Epithelial cell of prostate (primary cell): ENCODE measurements around the gene LMO4.

ENCODE experiments used
- DNase-seq: peaks from one replicate; pipeline ENCODE4 v3.0.0-alpha.2; 2011; ENCODE audit warnings: low read depth, low spot score
- H3K27ac ChIP-seq: fragments of 450-650 bp; 2 replicates; pipeline ENCODE4 v1.5.1; 2017; ENCODE audit warnings: mild to moderate bottlenecking

The LMO4 gene

DNA sequence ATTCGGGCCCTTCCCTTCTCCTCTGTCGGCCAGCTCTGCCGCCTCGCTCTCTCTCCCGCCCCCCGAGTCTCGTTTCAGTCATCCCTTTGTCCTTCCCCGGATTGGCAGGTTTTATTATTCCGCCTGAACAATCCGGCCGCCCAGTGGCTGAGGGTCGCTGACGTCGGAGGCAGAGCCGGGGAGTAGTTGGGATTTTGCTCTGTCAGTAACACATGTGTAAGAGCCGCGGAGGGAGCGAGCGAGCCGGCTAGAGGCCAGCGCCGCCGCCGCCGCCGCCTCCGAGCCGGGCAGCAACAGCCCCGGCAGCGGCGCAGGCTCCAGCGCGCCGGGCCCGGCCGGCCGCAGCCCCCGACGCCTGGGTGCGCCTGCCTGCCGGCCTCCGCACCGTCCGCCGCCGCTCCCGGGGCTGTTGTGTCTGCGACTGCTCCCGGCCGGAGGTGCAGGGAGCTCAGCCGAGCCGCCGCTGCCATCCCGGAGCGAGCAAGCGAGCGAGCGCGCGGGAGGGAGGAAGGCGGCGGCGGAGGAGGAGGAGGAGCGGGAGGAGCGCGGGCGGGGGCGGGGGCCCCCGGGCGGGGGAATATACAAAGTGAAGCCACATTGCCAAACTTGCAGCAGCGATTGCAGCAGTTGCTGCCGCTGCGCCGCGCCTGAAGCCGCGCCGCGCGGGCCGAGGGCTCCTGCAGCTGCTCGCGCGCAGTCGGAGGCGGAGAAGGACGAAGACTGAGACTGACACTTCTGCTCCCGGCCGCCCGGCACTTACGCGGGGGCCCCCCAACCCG lies at the start of gene LMO4:
TSS of gene LMO4 (plus strand) at position 609 of the 779 bp plus-strand sequence. CDS start 3,136 bp downstream, outside the sequence.
- peak within 1 kb of the TSS; percentile 95 for H3K27ac ChIP-seq
- DNase-seq = peak; percentile 93

GRCh38 chr1:87279536-87279875 lies 49.2 kb upstream of the LMO4 start:
- DNase-seq = no peak
- H3K27ac ChIP-seq = no peak overlapping the region

DNA sequence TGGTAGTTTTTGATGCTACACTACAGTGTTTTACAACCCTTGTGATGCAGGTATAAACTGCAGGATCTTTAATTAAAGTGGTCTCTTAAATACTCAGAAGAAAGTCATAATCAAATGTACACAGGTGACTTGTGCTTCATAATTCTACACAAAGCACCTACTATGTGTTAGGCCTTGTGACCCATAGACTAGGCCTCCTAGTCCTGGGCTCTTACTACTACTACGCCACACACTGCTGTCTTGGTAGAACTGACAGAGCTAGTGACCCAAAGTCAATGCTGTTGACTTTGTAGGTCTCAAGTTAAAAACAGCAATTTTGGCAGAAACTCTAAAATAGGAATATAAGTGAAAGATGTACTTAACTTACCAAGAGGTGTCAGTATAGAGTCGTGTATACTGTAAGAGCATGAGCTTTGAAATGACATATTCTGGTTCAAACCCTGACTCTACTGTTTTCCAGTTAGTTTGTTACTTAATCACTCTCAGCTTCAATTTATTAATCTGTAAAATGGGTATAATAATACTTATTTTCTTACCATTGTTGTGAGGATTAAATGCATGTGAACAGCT lies 48.6 kb upstream of the LMO4 start:
- no peak for DNase-seq
- H3K27ac ChIP-seq = no peak overlapping the region

GRCh38 chr1:87284456-87285240 lies 44.0 kb upstream of the LMO4 start:
- no peak for DNase-seq

GRCh38 chr1:87291107-87291506 lies 37.6 kb upstream of the LMO4 start:
- DNase-seq = no peak
- no peak overlapping the region for H3K27ac ChIP-seq

More at GRCh38 chr1:87284456-87285240, 44.0 kb upstream of the LMO4 start:
- H3K27ac ChIP-seq = no peak overlapping the region

DNA sequence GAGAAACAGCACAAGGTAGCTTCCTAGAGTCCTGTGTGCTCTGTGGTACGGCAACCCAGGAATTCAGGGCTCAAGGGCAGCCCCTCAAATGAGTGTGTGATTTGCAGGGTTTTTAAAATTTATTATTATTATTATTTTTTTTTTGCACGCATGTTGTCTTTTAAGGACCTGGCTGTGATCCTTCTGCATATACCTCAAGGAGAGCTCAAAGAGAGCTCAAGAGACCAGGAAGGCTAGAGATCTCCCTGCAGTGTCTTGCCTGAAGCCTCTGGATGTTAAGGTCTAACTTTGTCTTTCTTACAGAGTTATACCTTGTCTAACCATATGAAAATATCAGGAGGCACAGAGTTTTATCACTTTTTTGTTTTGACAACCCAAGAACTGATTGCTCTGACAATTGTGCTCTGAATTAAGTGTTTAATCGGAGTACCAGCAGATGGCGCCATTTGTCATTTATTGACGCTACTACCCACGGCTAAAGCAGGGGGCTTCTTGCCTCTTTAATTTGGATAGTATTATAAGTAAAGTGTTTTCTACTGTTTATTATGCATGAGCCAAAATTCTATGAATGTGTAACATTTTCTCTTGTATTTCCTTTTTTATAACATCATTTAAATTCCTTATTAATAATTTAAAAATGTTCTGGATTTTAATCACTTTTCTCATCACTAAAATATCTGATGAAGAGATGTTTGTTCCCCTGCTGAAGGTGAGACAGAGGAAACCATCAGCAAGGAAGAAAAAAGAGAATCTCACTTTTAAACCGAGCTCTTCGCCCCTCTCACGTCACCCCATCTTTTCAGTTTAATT lies 35.8 kb upstream of the LMO4 start:
- no peak overlapping the region for H3K27ac ChIP-seq
- no peak for DNase-seq

- no peak for DNase-seq
- no peak overlapping the region for H3K27ac ChIP-seq
Measured at GRCh38 chr1:87294633-87295032, 34.0 kb upstream of the LMO4 start.

GRCh38 chr1:87295445-87296110 lies 33.1 kb upstream of the LMO4 start:
- H3K27ac ChIP-seq = no peak overlapping the region
- DNase-seq = no peak

GRCh38 chr1:87296206-87296605 lies 32.5 kb upstream of the LMO4 start:
- DNase-seq = no peak

DNA sequence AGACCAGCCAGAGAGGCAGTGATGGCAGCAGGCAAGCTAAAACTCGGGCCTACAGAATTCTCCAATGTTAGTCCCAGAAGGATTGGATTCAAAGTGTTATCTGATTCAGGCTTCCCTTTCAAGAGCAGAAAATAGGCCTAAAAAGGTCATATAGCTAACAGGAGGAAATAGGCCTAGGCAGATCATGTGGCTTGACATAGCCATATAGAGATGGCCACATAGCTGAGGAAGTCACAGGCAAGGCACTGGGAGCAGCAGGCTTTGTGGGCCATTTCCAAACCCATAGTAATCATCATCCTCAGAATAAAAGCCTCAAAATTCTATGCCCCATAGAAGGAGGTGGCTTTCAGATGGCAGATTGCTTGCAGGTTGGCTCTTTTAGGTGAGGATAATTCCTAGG lies 29.0 kb upstream of the LMO4 start:
- no peak for DNase-seq

More at GRCh38 chr1:87296206-87296605, 32.5 kb upstream of the LMO4 start:
- H3K27ac ChIP-seq = no peak overlapping the region

DNA sequence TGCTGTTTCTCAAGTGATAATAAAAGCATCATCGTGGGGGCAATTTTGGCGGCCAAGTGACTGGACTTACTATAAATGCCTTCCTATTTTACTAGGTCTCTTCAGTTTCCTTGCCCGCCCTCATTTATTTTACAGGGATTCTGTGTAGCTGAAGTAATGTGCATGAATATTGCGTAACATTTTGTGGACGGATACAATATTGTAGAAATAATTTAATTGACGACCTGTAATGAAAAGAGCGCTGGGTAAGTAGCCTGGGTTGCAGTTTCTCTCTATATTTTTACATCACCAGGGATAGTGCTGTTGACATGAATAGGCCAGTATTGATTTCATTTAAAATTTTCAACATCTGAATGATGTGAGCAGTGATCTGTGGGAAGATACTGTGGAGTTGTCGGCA lies 28.1 kb upstream of the LMO4 start:
- H3K27ac ChIP-seq = no peak overlapping the region
- no peak for DNase-seq

More for the DNA sequence above, 29.0 kb upstream of the LMO4 start:
- H3K27ac ChIP-seq = no peak overlapping the region

DNA sequence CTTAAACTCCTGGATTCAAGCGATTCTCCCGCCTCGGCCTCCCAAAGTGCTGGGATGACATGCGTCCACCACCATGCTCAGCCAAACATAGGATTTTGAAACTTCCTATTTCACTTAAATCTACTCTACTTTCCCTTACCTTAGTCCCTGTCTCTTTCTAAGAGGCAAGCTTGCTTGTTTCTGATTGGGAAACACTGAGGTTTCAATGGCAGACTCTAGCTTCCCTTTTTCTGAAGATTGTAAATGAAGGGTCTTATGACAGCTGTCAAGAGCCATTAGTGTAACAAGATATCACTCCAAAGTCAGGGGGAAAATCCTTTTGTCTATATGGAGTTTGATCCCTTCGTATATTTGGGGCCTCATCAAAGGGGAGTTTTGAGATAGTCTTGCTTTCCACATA lies 23.5 kb upstream of the LMO4 start:
- DNase-seq = no peak
- H3K27ac ChIP-seq = no peak overlapping the region

DNA sequence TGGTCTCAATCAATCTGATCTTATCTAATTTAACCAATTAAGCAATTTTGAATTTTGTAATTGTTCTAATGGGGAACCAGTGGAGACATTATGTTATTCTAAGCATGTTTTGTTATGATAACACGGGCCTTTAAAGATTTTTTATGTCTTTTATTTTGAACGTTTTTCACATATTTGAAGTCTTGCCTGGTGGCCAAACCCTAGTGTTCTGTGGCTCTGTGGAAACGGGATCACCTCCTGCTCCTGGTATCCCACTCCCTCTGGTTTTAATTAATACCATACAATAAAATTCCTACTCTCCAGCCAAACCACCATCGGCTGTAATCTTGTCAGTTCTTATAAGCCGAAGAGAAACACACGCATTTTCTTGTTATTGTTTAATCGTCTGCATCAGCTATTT lies 22.9 kb upstream of the LMO4 start:
- no peak overlapping the region for H3K27ac ChIP-seq
- no peak for DNase-seq

- DNase-seq = no peak
- H3K27ac ChIP-seq = no peak overlapping the region
Measured at GRCh38 chr1:87307306-87307705, 21.4 kb upstream of the LMO4 start.

- no peak for DNase-seq
- no peak overlapping the region for H3K27ac ChIP-seq
Measured at GRCh38 chr1:87307931-87308330, 20.7 kb upstream of the LMO4 start.

DNA sequence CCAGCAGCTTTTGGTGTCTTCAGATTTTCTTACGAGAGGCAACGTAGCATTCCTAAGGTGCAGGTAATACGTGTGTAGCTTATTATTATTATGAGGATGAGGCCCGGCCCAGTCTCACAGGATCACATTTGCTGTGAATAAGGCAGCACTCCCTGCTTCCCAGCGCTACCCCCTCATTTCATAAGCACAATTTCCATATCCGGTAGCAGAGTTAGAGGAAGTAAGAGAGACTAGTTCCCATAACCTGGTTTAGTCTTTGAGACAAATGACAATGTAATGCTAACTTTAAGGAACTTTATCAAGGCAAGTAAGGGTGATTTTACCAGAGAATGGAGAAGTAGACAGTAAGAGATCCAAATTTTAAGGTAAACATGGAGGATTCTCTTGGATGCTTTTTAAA lies 14.6 kb upstream of the LMO4 start:
- no peak overlapping the region for H3K27ac ChIP-seq
- no peak for DNase-seq

DNA sequence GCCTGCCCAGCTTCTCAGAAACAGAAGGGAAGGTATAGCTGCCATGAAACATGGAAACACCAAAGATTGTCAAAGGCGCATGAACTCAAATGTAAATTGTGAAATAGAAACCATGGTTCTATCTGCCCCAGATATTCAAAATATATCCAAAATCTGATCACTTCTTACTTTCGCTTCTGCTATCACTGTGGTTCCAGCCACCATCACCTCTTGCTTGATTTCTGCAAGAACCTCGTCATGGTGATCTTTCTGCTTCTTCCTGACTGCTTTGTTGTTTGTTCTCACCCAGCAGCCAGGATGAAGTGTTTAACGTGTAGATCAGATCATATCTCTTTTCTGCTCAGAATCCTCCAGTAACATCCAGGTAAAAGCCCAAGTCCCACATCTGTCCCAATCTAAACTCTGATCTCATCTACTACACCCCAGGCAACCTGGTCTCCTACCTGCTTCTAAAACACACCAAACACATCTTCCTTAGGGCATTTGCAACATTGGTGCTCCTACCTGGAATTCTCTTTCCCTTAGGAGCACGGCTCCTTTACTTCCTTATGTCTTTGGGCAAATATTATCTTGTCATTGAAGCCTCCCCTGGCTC lies 10.5 kb upstream of the LMO4 start:
- DNase-seq = no peak
- H3K27ac ChIP-seq = no peak overlapping the region

DNA sequence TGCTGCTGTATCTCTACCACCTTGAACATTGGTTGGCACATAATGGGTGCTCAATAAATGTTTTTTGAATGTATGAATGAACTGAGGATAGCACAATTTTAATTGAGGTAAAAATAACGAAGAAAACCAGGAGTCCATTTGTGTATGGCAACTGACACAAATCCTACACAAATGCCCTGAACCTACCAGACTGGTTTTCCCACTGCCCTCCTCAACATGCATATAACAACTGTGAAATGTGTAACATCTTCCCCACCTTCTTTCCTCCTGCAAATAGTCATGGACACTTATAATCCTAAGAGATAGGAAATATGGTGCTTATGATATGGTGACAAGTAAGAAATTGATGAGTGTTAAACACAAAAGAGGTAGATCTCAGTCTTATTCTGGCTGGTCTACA lies 9.9 kb upstream of the LMO4 start:
- DNase-seq = no peak
- no peak overlapping the region for H3K27ac ChIP-seq

GRCh38 chr1:87325982-87326738 lies 2.5 kb upstream of the LMO4 start:
- DNase-seq = no peak

More at GRCh38 chr1:87325982-87326738, 2.5 kb upstream of the LMO4 start:
- no peak overlapping the region for H3K27ac ChIP-seq
